ENCODE results near the gene DRP2. TPM values are rescaled to one million over a fixed set of nuclear protein-coding genes. Genes with fewer than 3 reads are reported as not detected.

The DRP2 gene
- polyA plus RNA-seq, 1 donor from 2014 or later = 10.0 TPM

GRCh38 chrX:101190736-101191135, 28.9 kb upstream of the DRP2 start:
- TF ChIP-seq POLR2AphosphoS5 (IDR thresholded peaks at IDR 0.05) (no peak), CTCF (IDR thresholded peaks at IDR 0.05; ENCODE audit: poor library complexity, severe bottlenecking) (no peak)
- no peaks in the 10 kb centered on the region for H3F3A ChIP-seq (ENCODE audit: insufficient read depth, low read length, poor library complexity, severe bottlenecking)
- H3K79me2 ChIP-seq (replicated peaks; ENCODE audit: insufficient read depth, low read length) = no peaks in the 10 kb centered on the region
- no peaks in the 10 kb centered on the region for H3K9me3 ChIP-seq (ENCODE audit: low read length)
- no peak overlapping the region for H2AFZ ChIP-seq (ENCODE audit: low read depth, low read length)
- H3K9ac ChIP-seq (ENCODE audit: low read length) = no peak overlapping the region
- no peak overlapping the region for H3K4me3 ChIP-seq (ENCODE audit: low read length)
- no peaks in the 10 kb centered on the region for H3K9me2 ChIP-seq (ENCODE audit: insufficient read depth, low read length)
- H3K4me2 ChIP-seq (ENCODE audit: low read length) = no peak overlapping the region
- H4K20me1 ChIP-seq (ENCODE audit: insufficient read depth) = no peaks in the 10 kb centered on the region
- H3K27me3 ChIP-seq (ENCODE audit: insufficient read depth, low read depth, low read length) = no peaks in the 10 kb centered on the region
- no peaks in the 10 kb centered on the region for H3K36me3 ChIP-seq (ENCODE audit: insufficient read depth, low read length)
- no peak overlapping the region for H3K27ac ChIP-seq (ENCODE audit: low read length)

GRCh38 chrX:101191217-101191750, 28.3 kb upstream of the DRP2 start:
- no peak for TF ChIP-seq RAD21 (conservative IDR thresholded peaks at IDR 0.05)
- TF ChIP-seq TAF1 (IDR thresholded peaks at IDR 0.05; ENCODE audit: low read depth) = no peak
- no peak for TF ChIP-seq MXI1 (conservative IDR thresholded peaks at IDR 0.05; ENCODE audit: poor library complexity, severe bottlenecking)
- TF ChIP-seq REST (IDR thresholded peaks at IDR 0.05; ENCODE audit: borderline replicate concordance) = no peak
- no peak for TF ChIP-seq EZH2 (IDR thresholded peaks at IDR 0.05; ENCODE audit: borderline replicate concordance, insufficient read depth, low read length, poor library complexity, severe bottlenecking)
- TF ChIP-seq CTCF (IDR thresholded peaks at IDR 0.05; ENCODE audit: poor library complexity, severe bottlenecking) = no peak
- no peak for TF ChIP-seq SMC3 (conservative IDR thresholded peaks at IDR 0.05; ENCODE audit: poor library complexity)
- no peak for TF ChIP-seq POLR2AphosphoS5 (IDR thresholded peaks at IDR 0.05)
- Histone ChIP-seq H3K9me3 (ENCODE audit: low read length) (no peaks in the 10 kb centered on the region), H3K36me3 (ENCODE audit: insufficient read depth, low read length) (no peaks in the 10 kb centered on the region), H2AFZ (ENCODE audit: low read depth, low read length) (no peak overlapping the region), H3K9me2 (ENCODE audit: insufficient read depth, low read length) (no peaks in the 10 kb centered on the region), H4K20me1 (ENCODE audit: insufficient read depth) (no peaks in the 10 kb centered on the region), H3K27ac (ENCODE audit: low read length) (no peak overlapping the region), H3K9ac (ENCODE audit: low read length) (no peak overlapping the region), H3K4me2 (ENCODE audit: low read length) (no peak overlapping the region), H3F3A (ENCODE audit: insufficient read depth, low read length, poor library complexity, severe bottlenecking) (no peaks in the 10 kb centered on the region), H3K79me2 (replicated peaks; ENCODE audit: insufficient read depth, low read length) (no peaks in the 10 kb centered on the region), H3K27me3 (ENCODE audit: insufficient read depth, low read depth, low read length) (no peaks in the 10 kb centered on the region), H3K4me3 (ENCODE audit: low read length) (no peak overlapping the region)
